PC-9 (cell line): ENCODE data around the gene ITPKB. TPM values are rescaled to one million over a fixed set of nuclear protein-coding genes. Genes with fewer than 3 reads are reported as not detected.

Experiments
- BruUV-seq: library from RNA; stranded (reverse); fragments of 400-500 nt; replicated peaks from 2 replicates; lab custom pipeline; 2021; lab: Mats Ljungman, UMichigan
- CTCF ChIA-PET: fragments of 300-600 bp; sonication (Branson Sonifier 250); formaldehyde crosslinking; loops from one replicate; lab custom pipeline; 2022; ENCODE audit warnings: antibody characterized with exemption; lab: Charles Lee
- POLR2A ChIA-PET: fragments of 300-600 bp; sonication (Branson Sonifier 250); formaldehyde crosslinking; loops from one replicate; lab custom pipeline; 2022; ENCODE audit warnings: antibody characterized with exemption; ENCODE audit not compliant: unreplicated experiment; lab: Charles Lee
- DNase-seq, 2 experiments: peaks; one replicate each; pipeline versions ENCODE4 v3.0.0 to v3.0.0-alpha.2; 2015 to 2022; ENCODE audit warnings: mixed read lengths in 1 of 2
- H2AFZ ChIP-seq: fragments of 200-600 bp; sonication (generic); 2 replicates; pipeline ENCODE4 v1.8.1; 2017; ENCODE audit warnings: antibody characterized with exemption
- H3F3A ChIP-seq: fragments of 200-600 bp; sonication (generic); 2 replicates; pipeline ENCODE4 v1.8.1; 2017; ENCODE audit warnings: antibody characterized with exemption, mild to moderate bottlenecking, low read depth; ENCODE audit not compliant: insufficient read depth
- H3K27ac ChIP-seq: fragments of 200-600 bp; sonication (generic); 2 replicates; pipeline ENCODE4 v1.6.1; 2016; ENCODE audit warnings: mixed run types
- H3K27me3 ChIP-seq: fragments of 200-600 bp; sonication (generic); 2 replicates; pipeline ENCODE4 v1.6.1; 2016; ENCODE audit warnings: low read depth, mixed run types; ENCODE audit not compliant: insufficient read depth
- H3K36me3 ChIP-seq: fragments of 200-600 bp; sonication (generic); 2 replicates; pipeline ENCODE4 v1.6.1; 2016; ENCODE audit warnings: low read depth, mixed run types
- H3K4me1 ChIP-seq: fragments of 200-600 bp; sonication (generic); replicated peaks from 2 replicates; pipeline ENCODE4 v1.6.1; 2016; ENCODE audit warnings: mixed run types; ENCODE audit not compliant: insufficient read depth
- H3K4me2 ChIP-seq: fragments of 200-600 bp; sonication (generic); 2 replicates; pipeline ENCODE4 v1.6.1; 2017; ENCODE audit warnings: mixed run types
- H3K4me3 ChIP-seq: fragments of 200-600 bp; sonication (generic); 2 replicates; pipeline ENCODE4 v1.6.1; 2016; ENCODE audit warnings: mixed run types
- H3K79me2 ChIP-seq: fragments of 200-600 bp; sonication (generic); 2 replicates; pipeline ENCODE4 v1.6.1; 2017; ENCODE audit warnings: low read depth, mixed run types
- H3K9me2 ChIP-seq: fragments of 200-600 bp; sonication (generic); 2 replicates; pipeline ENCODE4 v1.8.1; 2017; ENCODE audit warnings: mild to moderate bottlenecking; ENCODE audit not compliant: insufficient read depth
- H3K9me3 ChIP-seq: fragments of 200-600 bp; sonication (generic); 2 replicates; pipeline ENCODE4 v1.8.1; 2016; ENCODE audit warnings: low read depth; ENCODE audit not compliant: insufficient read depth
- H4K20me1 ChIP-seq: fragments of 200-600 bp; sonication (generic); 2 replicates; pipeline ENCODE4 v1.8.1; 2017; ENCODE audit not compliant: insufficient read depth
- EZH2 ChIP-seq: fragments of 200-600 bp; sonication (generic); IDR thresholded peaks from 2 replicates; pipeline ENCODE4 v1.8.0; 2017; ENCODE audit warnings: antibody characterized with exemption, low read depth
- intact Hi-C: fragments of 100-400 bp; cut with micrococcal nuclease; formaldehyde crosslinking; loops from one replicate; pipeline ENCODE4 v1.10.0; 2022; ENCODE audit not compliant: unreplicated experiment
- total RNA-seq: library from RNA; stranded (reverse); gene quantifications from 2 replicates; pipeline ENCODE4 v1.2.3, GENCODE V29; 2021
- TF ChIP-seq, protein P1 (sequence below): fragments of 200-600 bp; sonication (generic); conservative IDR thresholded peaks from 2 replicates; pipeline ENCODE4 v1.6.1; 2017; ENCODE audit warnings: mixed run types, antibody characterized with exemption, mild to moderate bottlenecking, moderate library complexity

The ITPKB gene
- total RNA-seq, 1 experiment from 2014 or later, result 13.4 TPM

DNA sequence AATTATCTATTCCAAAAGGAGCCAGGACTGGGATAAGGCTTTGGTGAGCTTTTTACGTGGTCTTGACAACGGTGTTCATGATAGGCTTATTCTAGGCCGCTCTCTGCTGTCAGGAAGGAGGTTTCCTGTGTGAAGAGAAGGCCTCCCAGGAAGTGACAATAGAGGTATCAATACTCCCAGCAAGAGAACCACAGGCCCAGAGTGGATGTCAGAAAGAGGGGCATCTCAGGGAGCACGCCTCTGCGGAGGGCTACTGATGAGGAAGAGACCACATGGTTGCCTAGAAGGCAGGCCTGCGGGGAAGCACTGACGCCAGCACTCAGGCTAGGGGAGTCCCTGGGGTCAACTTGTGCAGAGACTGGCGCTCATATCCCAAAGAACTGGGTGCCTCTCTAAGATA lies 60.4 kb downstream of the ITPKB start:
- no peaks in the 10 kb centered on the region for H3K9me3 ChIP-seq
- no peak overlapping the region for H3K4me2 ChIP-seq
- TF ChIP-seq EZH2, result no peak
- TF ChIP-seq, protein P1, sequence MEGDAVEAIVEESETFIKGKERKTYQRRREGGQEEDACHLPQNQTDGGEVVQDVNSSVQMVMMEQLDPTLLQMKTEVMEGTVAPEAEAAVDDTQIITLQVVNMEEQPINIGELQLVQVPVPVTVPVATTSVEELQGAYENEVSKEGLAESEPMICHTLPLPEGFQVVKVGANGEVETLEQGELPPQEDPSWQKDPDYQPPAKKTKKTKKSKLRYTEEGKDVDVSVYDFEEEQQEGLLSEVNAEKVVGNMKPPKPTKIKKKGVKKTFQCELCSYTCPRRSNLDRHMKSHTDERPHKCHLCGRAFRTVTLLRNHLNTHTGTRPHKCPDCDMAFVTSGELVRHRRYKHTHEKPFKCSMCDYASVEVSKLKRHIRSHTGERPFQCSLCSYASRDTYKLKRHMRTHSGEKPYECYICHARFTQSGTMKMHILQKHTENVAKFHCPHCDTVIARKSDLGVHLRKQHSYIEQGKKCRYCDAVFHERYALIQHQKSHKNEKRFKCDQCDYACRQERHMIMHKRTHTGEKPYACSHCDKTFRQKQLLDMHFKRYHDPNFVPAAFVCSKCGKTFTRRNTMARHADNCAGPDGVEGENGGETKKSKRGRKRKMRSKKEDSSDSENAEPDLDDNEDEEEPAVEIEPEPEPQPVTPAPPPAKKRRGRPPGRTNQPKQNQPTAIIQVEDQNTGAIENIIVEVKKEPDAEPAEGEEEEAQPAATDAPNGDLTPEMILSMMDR, result no peak
- H3K9me2 ChIP-seq, result no peaks in the 10 kb centered on the region
- 0 out of 2 replicates have a peak, but pooled peaks cover 6% of the 10 kb centered on the region for H3F3A ChIP-seq
- CTCF ChIA-PET, result no interaction called here
- no peak overlapping the region for H2AFZ ChIP-seq
- POLR2A ChIA-PET, result no interaction called here
- DNase-seq, result no peak
- peaks cover 2% of the 10 kb centered on the region; the same call in 1 of the 2 replicates for H4K20me1 ChIP-seq
- no peak overlapping the region for H3K27ac ChIP-seq
- H3K4me3 ChIP-seq, result no peak overlapping the region
- BruUV-seq, result no TSS peak
- H3K4me1 ChIP-seq, result no peaks in the 10 kb centered on the region
- no peaks in the 10 kb centered on the region for H3K79me2 ChIP-seq
- intact Hi-C loops, result no loop called here
- no peaks in the 10 kb centered on the region for H3K27me3 ChIP-seq
- no peaks in the 10 kb centered on the region for H3K36me3 ChIP-seq

DNA sequence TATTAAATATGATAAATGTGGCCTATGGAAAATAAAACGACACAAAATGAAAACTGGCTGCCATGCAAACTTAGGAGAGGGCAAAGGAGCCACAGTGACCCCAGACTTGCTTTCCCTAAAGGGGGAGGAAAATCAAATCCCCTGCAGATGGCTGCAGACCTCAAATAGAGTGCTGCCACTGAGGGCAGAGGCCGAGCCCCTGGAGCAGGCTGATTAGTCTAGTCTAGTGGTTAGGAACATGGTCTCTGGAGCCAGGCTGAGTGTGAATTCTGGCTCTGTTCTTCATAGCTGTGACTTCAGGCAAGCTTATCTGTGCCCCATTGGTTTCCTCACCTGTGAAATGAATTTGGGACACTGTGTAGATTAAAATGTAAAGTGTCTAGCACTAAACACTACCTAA lies 60.8 kb downstream of the ITPKB start:
- no peaks in the 10 kb centered on the region for H4K20me1 ChIP-seq

DNA sequence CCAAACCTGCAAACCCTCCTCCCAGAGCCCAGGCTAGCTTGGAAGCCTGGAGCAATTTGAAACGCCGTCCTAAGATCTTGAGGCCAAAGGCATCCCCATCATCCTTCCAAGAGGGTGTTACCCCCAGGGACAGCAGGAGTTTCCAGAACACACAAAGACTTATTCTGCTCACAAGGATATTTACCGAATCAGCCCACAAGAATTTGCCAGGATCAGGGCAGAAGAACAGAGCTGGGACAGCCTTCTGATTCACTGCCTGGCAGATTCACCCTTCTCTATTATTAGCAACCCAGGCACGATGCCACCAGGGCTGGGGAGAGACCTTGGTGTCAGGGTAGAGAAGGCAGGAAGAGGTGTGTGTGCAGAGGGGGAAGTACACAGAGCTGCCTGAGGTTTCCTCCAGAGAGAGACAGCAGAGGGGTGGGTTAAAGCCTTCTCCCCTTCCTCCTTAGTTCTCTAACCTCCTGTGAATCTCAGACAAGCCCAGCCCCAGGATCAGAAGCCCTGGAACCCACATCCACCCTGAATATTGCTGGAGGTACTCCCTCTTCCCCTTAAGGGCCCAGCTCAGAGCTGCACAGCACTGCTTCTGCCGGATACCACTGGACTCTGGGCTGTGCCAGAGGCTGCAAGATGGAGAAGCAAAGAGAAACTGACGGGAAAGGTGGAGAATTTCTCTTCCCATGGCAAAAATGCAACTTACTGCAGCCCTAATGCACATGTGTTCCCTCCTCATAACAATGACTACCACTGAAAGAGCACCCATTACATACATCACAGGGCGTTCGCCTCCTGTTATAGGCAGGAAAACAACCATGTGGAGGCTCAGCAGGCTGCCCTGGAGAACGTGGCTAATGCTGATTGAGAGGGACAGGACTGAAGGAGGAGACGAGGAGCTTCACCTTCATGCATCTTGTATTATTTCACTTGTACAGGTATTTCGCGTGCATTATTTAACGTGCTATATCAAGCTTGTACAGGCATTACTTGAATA lies 61.8 kb downstream of the ITPKB start:
- TF ChIP-seq, protein P1, result no peak
- peaks cover 6% of the 10 kb centered on the region for H3K4me1 ChIP-seq
- H2AFZ ChIP-seq, result no peak overlapping the region
- H3K9me3 ChIP-seq, result no peaks in the 10 kb centered on the region
- no peak overlapping the region for H3K27ac ChIP-seq
- H3K79me2 ChIP-seq, result no peaks in the 10 kb centered on the region
- no peaks in the 10 kb centered on the region for H4K20me1 ChIP-seq
- no peaks in the 10 kb centered on the region for H3K27me3 ChIP-seq
- BruUV-seq, result no TSS peak
- no peak overlapping the region for H3K4me2 ChIP-seq
- DNase-seq, result peak in 1 of 2 experiments; percentile 15
- intact Hi-C loops, result no loop called here
- H3F3A ChIP-seq, result peaks cover 11% of the 10 kb centered on the region; the same call in 1 of the 2 replicates
- ChIA-PET POLR2A (no interaction called here), CTCF (no interaction called here)
- H3K36me3 ChIP-seq, result no peaks in the 10 kb centered on the region
- no peak overlapping the region for H3K4me3 ChIP-seq
- no peaks in the 10 kb centered on the region for H3K9me2 ChIP-seq

More for the DNA sequence above, 60.8 kb downstream of the ITPKB start:
- H3K9me3 ChIP-seq, result no peaks in the 10 kb centered on the region
- no peaks in the 10 kb centered on the region for H3K79me2 ChIP-seq
- no peak overlapping the region for H3K4me3 ChIP-seq
- no peak overlapping the region for H3K27ac ChIP-seq
- 0 out of 2 replicates have a peak, but pooled peaks cover 6% of the 10 kb centered on the region for H3F3A ChIP-seq
- intact Hi-C loops, result no loop called here
- no peak for DNase-seq
- POLR2A ChIA-PET, result interaction anchor here (0.6 kb wide), 1 partner anchor 61 kb away, joined by 22 read pairs; no protein-coding TSS in a partner anchor
- CTCF ChIA-PET, result no interaction called here
- TF ChIP-seq, protein P1, result no peak
- TF ChIP-seq EZH2, result no peak
- H3K36me3 ChIP-seq, result no peaks in the 10 kb centered on the region
- no peak overlapping the region for H2AFZ ChIP-seq
- no TSS peak for BruUV-seq
- H3K4me1 ChIP-seq, result no peaks in the 10 kb centered on the region
- H3K9me2 ChIP-seq, result no peaks in the 10 kb centered on the region
- no peak overlapping the region for H3K4me2 ChIP-seq
- no peaks in the 10 kb centered on the region for H3K27me3 ChIP-seq
